RWPE2 (cell line): ENCODE results near the gene HRAS.

Experiments used
- ATAC-seq: fragments of 200-7000 bp; cut with Tn5 transposase; 3 replicates; pipeline ENCODE4 v1.9.1; 2021; ENCODE audit warnings: low read depth
- DNase-seq: peaks from one replicate; pipeline ENCODE4 v3.0.0-alpha.2; 2020; ENCODE audit warnings: low spot score
- H3K27ac ChIP-seq: fragments of 450-650 bp; 2 replicates; pipeline ENCODE4 v1.5.1; 2017; ENCODE audit warnings: mild to moderate bottlenecking; ENCODE audit not compliant: poor library complexity, severe bottlenecking
- H3K27me3 ChIP-seq: fragments of 250-450 bp; sonication (Bioruptor Pico); 2 replicates; pipeline ENCODE4 v1.5.1; 2021; ENCODE audit warnings: mild to moderate bottlenecking, moderate library complexity; ENCODE audit not compliant: insufficient read depth, poor library complexity, severe bottlenecking
- H3K36me3 ChIP-seq: fragments of 250-450 bp; sonication (Bioruptor Pico); 2 replicates; pipeline ENCODE4 v1.5.1; 2020; ENCODE audit warnings: low read depth, mild to moderate bottlenecking, moderate library complexity
- H3K4me1 ChIP-seq: fragments of 250-450 bp; sonication (Bioruptor Pico); 2 replicates; pipeline ENCODE4 v1.5.1; 2021; ENCODE audit warnings: mild to moderate bottlenecking, moderate library complexity; ENCODE audit not compliant: insufficient read depth, poor library complexity, severe bottlenecking
- H3K4me3 ChIP-seq: fragments of 250-450 bp; sonication (Bioruptor Pico); 2 replicates; pipeline ENCODE4 v1.5.1; 2021; ENCODE audit warnings: mild to moderate bottlenecking, moderate library complexity; ENCODE audit not compliant: severe bottlenecking
- H3K9me3 ChIP-seq: fragments of 250-450 bp; sonication (Bioruptor Pico); 2 replicates; pipeline ENCODE4 v1.5.1; 2021; ENCODE audit warnings: mild to moderate bottlenecking, moderate library complexity; ENCODE audit not compliant: severe bottlenecking
- CTCF ChIP-seq: fragments of 450-650 bp; IDR thresholded peaks from one replicate; pipeline ENCODE4 v1.5.1; 2017; ENCODE audit warnings: mild to moderate bottlenecking, moderate library complexity; ENCODE audit not compliant: poor library complexity, severe bottlenecking

The HRAS gene

GRCh38 chr11:491358-491757 is 44.0 kb downstream of the HRAS start:
- Histone ChIP-seq H3K27me3 (no peaks in the 10 kb centered on the region), H3K27ac (no peak overlapping the region), H3K36me3 (peaks cover 30% of the 10 kb centered on the region), H3K4me3 (no peak overlapping the region), H3K9me3 (no peaks in the 10 kb centered on the region), H3K4me1 (no peaks in the 10 kb centered on the region)
- no peak for ATAC-seq
- peak; percentile 52 for DNase-seq
- TF ChIP-seq CTCF = no peak

- peaks cover 26% of the 10 kb centered on the region for H3K36me3 ChIP-seq
- H3K27me3 ChIP-seq = no peaks in the 10 kb centered on the region
- H3K4me1 ChIP-seq = no peaks in the 10 kb centered on the region
- no peak for TF ChIP-seq CTCF
- H3K9me3 ChIP-seq = no peaks in the 10 kb centered on the region
- H3K27ac ChIP-seq = no peak overlapping the region
- ATAC-seq = no peak
- H3K4me3 ChIP-seq = no peak overlapping the region
- no peak for DNase-seq
Observed at GRCh38 chr11:490930-491260, 44.5 kb downstream of the HRAS start.

GRCh38 chr11:490186-490929 is 45.0 kb downstream of the HRAS start:
- Histone ChIP-seq H3K27ac (no peak overlapping the region), H3K9me3 (no peaks in the 10 kb centered on the region), H3K4me1 (no peaks in the 10 kb centered on the region), H3K36me3 (peaks cover 20% of the 10 kb centered on the region), H3K27me3 (no peaks in the 10 kb centered on the region), H3K4me3 (no peak overlapping the region)
- DNase-seq = peak; percentile 63
- ATAC-seq = no peak
- TF ChIP-seq CTCF = no peak

- Histone ChIP-seq H3K4me1 (no peaks in the 10 kb centered on the region), H3K27ac (no peak overlapping the region), H3K4me3 (no peak overlapping the region), H3K27me3 (no peaks in the 10 kb centered on the region), H3K36me3 (peaks cover 16% of the 10 kb centered on the region), H3K9me3 (no peaks in the 10 kb centered on the region)
- ATAC-seq = no peak; the same call in 2 of the 3 replicates
- DNase-seq = peak; percentile 67
- TF ChIP-seq CTCF = no peak
Observed at GRCh38 chr11:489610-490185, 45.7 kb downstream of the HRAS start.

- no peak for TF ChIP-seq CTCF
- H3K4me1 ChIP-seq = no peaks in the 10 kb centered on the region
- H3K4me3 ChIP-seq = no peak overlapping the region
- no peaks in the 10 kb centered on the region for H3K9me3 ChIP-seq
- no peaks in the 10 kb centered on the region for H3K27me3 ChIP-seq
- H3K36me3 ChIP-seq = peaks cover 14% of the 10 kb centered on the region
- peak; percentile 63 for DNase-seq
- no peak for ATAC-seq
- H3K27ac ChIP-seq = no peak overlapping the region
Observed at GRCh38 chr11:488992-489391, 46.4 kb downstream of the HRAS start.
